ENCODE measurements around the gene DDI1. TPM values are rescaled to one million over a fixed set of nuclear protein-coding genes. Genes with fewer than 3 reads are reported as not detected.

The DDI1 gene
- polyA plus RNA-seq, 3 donors = not detected

GRCh38 chr11:104024572-104024971 lies 11.9 kb upstream of the DDI1 start:
- Histone ChIP-seq H4K20me1 (ENCODE audit: insufficient read depth, low read length) (no peaks in the 10 kb centered on the region), H3K9ac (ENCODE audit: insufficient read depth, low read length, poor library complexity, severe bottlenecking) (no peak overlapping the region), H3K36me3 (replicated peaks in 1 of 2; ENCODE audit: control insufficient read depth in 1 of 2, insufficient read depth in 2 of 2, low read length in 2 of 2) (no peaks in the 10 kb centered on the region), H2AFZ (ENCODE audit: insufficient read depth, low read depth, low read length, poor library complexity, severe bottlenecking) (no peak overlapping the region), H3K4me1 (ENCODE audit: control insufficient read depth in 1 of 2, insufficient read depth in 2 of 2, low read length in 2 of 2) (no peaks in the 10 kb centered on the region), H3K4me3 (replicated peaks in 1 of 3; ENCODE audit: low read depth in 2 of 3, low read length in 3 of 3) (no peak overlapping the region), H3K9me3 (replicated peaks in 1 of 2; ENCODE audit: control insufficient read depth in 1 of 2, insufficient read depth in 1 of 2, low read length in 2 of 2) (no peaks in the 10 kb centered on the region), H3K4me2 (replicated peaks; ENCODE audit: extremely low read depth, low read length, poor library complexity, severe bottlenecking) (no peak overlapping the region), H3K79me2 (ENCODE audit: insufficient read depth, low read length) (no peaks in the 10 kb centered on the region), H3K27ac (ENCODE audit: low read depth in 1 of 2, low read length in 2 of 2) (no peak overlapping the region), H3K27me3 (ENCODE audit: control insufficient read depth in 2 of 2, insufficient read depth in 2 of 2, low read length in 2 of 2) (no peaks in the 10 kb centered on the region)
- H3K4me1 Mint-ChIP-seq = no peaks in the 10 kb centered on the region
- no peaks in the 10 kb centered on the region for H3K36me3 Mint-ChIP-seq
- no peak overlapping the region for H3K27ac Mint-ChIP-seq
- peaks cover 0 to 5% (median 0%) of the 10 kb centered on the region in 7 donors for H3K9me3 Mint-ChIP-seq
- intact Hi-C loops (cut with micrococcal nuclease) = no loop called here
- peaks cover 0 to 1% (median 0%) of the 10 kb centered on the region in 3 donors for H3K27me3 Mint-ChIP-seq (ENCODE audit: low read depth in 3 of 3)
- WGBS (ENCODE audit: insufficient coverage) = no CpG with 5 or more reads among the region's 2 CpGs
- DNase-seq = no peak
- no peak for TF ChIP-seq CTCF (IDR thresholded peaks at IDR 0.05)
- H3K4me3 Mint-ChIP-seq = no peak overlapping the region

- Histone ChIP-seq H4K20me1 (ENCODE audit: insufficient read depth, low read length) (no peaks in the 10 kb centered on the region), H3K9ac (ENCODE audit: insufficient read depth, low read length, poor library complexity, severe bottlenecking) (no peak overlapping the region), H3K4me2 (replicated peaks; ENCODE audit: extremely low read depth, low read length, poor library complexity, severe bottlenecking) (no peak overlapping the region), H3K27me3 (ENCODE audit: control insufficient read depth in 2 of 2, insufficient read depth in 2 of 2, low read length in 2 of 2) (no peaks in the 10 kb centered on the region), H3K9me3 (replicated peaks in 1 of 2; ENCODE audit: control insufficient read depth in 1 of 2, insufficient read depth in 1 of 2, low read length in 2 of 2) (no peaks in the 10 kb centered on the region), H3K4me3 (replicated peaks in 1 of 3; ENCODE audit: low read depth in 2 of 3, low read length in 3 of 3) (no peak overlapping the region), H3K4me1 (ENCODE audit: control insufficient read depth in 1 of 2, insufficient read depth in 2 of 2, low read length in 2 of 2) (no peaks in the 10 kb centered on the region), H2AFZ (ENCODE audit: insufficient read depth, low read depth, low read length, poor library complexity, severe bottlenecking) (no peak overlapping the region), H3K79me2 (ENCODE audit: insufficient read depth, low read length) (no peaks in the 10 kb centered on the region), H3K27ac (ENCODE audit: low read depth in 1 of 2, low read length in 2 of 2) (no peak overlapping the region), H3K36me3 (replicated peaks in 1 of 2; ENCODE audit: control insufficient read depth in 1 of 2, insufficient read depth in 2 of 2, low read length in 2 of 2) (no peaks in the 10 kb centered on the region)
- DNase-seq = no peak
- Mint-ChIP-seq H3K27ac (no peak overlapping the region), H3K36me3 (no peaks in the 10 kb centered on the region), H3K9me3 (peaks cover 0 to 9% (median 5%) of the 10 kb centered on the region in 7 donors), H3K4me1 (no peaks in the 10 kb centered on the region), H3K27me3 (ENCODE audit: low read depth in 3 of 3) (peaks cover 0 to 1% (median 0%) of the 10 kb centered on the region in 3 donors), H3K4me3 (no peak overlapping the region)
- no peak for TF ChIP-seq CTCF (IDR thresholded peaks at IDR 0.05)
- no CpG with 5 or more reads among the region's 3 CpGs for WGBS (ENCODE audit: insufficient coverage)
- intact Hi-C loops (cut with micrococcal nuclease) = no loop called here
These were observed 7.8 kb upstream of the DDI1 start for GRCh38 chr11:104028476-104029263.
